ENCODE measurements around the gene RASA3. TPM values are rescaled to one million over a fixed set of nuclear protein-coding genes. Genes with fewer than 3 reads are reported as not detected.
"Not testable (repeated sequence)": the region's sequence is repeated elsewhere in the genome, so short reads cannot be mapped to it uniquely, and the experiment has no call there.

Gene RASA3
- total RNA-seq, 1 donor from 2014 or later: 29.9 TPM

GRCh38 chr13:114115191-114115671 is 17.2 kb downstream of the RASA3 start:
- DNase-seq (ENCODE audit: low spot score): peak; percentile 88
- Mint-ChIP-seq H3K4me3 (ENCODE audit: unreplicated experiment) (peak overlapping the region; percentile 35), H3K27ac (ENCODE audit: unreplicated experiment) (peak overlapping the region; percentile 90), H3K9me3 (ENCODE audit: low read depth) (no peaks in the 10 kb centered on the region), H3K36me3 (ENCODE audit: low read depth) (peaks cover 6% of the 10 kb centered on the region), H3K27me3 (ENCODE audit: low read depth) (no peaks in the 10 kb centered on the region), H3K4me1 (ENCODE audit: low read depth) (peaks cover 72% of the 10 kb centered on the region)
- TF ChIP-seq CTCF (IDR thresholded peaks at IDR 0.05): peak; percentile 50

DNA sequence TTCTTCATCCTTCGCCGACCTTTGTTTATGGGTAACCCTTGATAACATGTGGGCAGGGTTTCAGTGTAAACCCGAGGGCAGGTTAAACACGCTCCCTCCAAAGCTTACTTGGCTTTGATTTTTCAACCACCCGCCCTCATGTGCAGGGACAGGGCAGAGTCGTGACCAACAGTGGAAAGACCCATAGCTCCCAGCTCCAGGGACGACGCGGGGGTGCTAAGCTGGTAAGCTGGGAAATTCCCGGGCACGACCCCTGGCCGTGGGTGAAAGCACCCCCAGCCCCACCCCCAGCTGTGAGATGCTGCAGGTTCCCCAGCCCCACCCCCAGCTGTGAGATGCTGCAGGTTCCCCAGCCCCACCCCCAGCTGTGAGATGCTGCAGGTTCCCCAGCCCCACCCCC is 17.8 kb downstream of the RASA3 start:
- not testable (repeated sequence) for H3K9me3 Mint-ChIP-seq (ENCODE audit: low read depth); H3K27ac Mint-ChIP-seq (ENCODE audit: unreplicated experiment); H3K27me3 Mint-ChIP-seq (ENCODE audit: low read depth); H3K36me3 Mint-ChIP-seq (ENCODE audit: low read depth); H3K4me3 Mint-ChIP-seq (ENCODE audit: unreplicated experiment)
- peaks cover 78% of the 10 kb centered on the region for H3K4me1 Mint-ChIP-seq (ENCODE audit: low read depth)
- DNase-seq (ENCODE audit: low spot score): peak; percentile 34

DNA sequence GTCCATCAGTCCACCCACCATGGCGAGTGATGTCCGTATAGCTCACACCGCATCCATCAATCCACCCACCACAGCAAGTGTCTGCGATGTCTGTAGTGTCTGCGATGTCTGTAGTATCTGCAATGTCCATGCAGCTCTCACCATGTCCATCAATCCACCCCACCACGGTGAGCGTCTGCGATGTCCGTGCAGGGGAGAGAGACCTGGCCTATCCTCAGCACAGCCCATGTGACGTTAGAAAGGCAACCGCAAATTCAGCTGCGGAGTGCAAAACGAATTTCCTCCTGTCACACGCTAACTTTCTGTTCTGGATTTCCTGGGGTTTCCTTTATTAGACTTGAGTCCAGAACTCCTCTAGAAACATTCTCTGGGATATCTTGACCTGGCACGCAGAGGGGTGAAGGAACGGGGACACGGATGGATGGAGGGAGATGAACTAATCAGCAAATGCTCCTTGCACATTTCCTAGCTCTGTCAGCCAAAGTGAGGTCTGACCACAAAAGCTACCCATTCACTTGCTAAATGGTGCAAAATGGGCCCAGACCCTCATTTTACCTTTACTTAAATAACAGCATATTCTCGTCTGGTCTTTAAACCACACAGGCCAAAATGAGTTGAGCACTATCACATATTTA is 18.3 kb downstream of the RASA3 start:
- Mint-ChIP-seq H3K4me3 (ENCODE audit: unreplicated experiment) (no peak overlapping the region), H3K27me3 (ENCODE audit: low read depth) (no peaks in the 10 kb centered on the region), H3K9me3 (ENCODE audit: low read depth) (no peaks in the 10 kb centered on the region), H3K4me1 (ENCODE audit: low read depth) (peaks cover 80% of the 10 kb centered on the region), H3K36me3 (ENCODE audit: low read depth) (peaks cover 6% of the 10 kb centered on the region), H3K27ac (ENCODE audit: unreplicated experiment) (no peak overlapping the region)
- DNase-seq (ENCODE audit: low spot score): peak; percentile 36
- no peak for TF ChIP-seq CTCF (IDR thresholded peaks at IDR 0.05)

DNA sequence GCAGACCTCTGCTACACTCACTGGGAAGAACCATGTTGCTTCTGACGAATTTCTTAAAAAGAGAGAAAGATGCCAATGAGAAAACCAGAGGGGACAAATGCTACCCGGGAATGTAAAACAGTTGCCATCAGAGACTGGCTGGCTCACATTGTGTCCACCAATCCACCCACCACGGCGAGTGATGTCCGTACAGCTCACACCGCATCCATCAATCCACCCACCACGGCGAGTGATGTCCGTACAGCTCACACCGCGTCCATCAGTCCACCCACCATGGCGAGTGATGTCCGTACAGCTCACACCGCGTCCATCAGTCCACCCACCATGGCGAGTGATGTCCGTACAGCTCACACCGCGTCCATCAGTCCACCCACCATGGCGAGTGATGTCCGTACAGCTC is 19.0 kb downstream of the RASA3 start:
- H3K36me3 Mint-ChIP-seq (ENCODE audit: low read depth): not testable (repeated sequence)
- H3K4me1 Mint-ChIP-seq (ENCODE audit: low read depth): peaks cover 78% of the 10 kb centered on the region

GRCh38 chr13:114112826-114113322 is 19.5 kb downstream of the RASA3 start:
- Mint-ChIP-seq H3K36me3 (ENCODE audit: low read depth) (peaks cover 8% of the 10 kb centered on the region), H3K27me3 (ENCODE audit: low read depth) (no peaks in the 10 kb centered on the region), H3K4me3 (ENCODE audit: unreplicated experiment) (no peak overlapping the region), H3K9me3 (ENCODE audit: low read depth) (no peaks in the 10 kb centered on the region), H3K27ac (ENCODE audit: unreplicated experiment) (peak overlapping the region; percentile 87), H3K4me1 (ENCODE audit: low read depth) (peaks cover 78% of the 10 kb centered on the region)
- TF ChIP-seq CTCF (IDR thresholded peaks at IDR 0.05): peak; percentile 56
- peak; percentile 72 for DNase-seq (ENCODE audit: low spot score)

More for the DNA sequence above, 19.0 kb downstream of the RASA3 start:
- H3K27ac Mint-ChIP-seq (ENCODE audit: unreplicated experiment): peak overlapping the region; percentile 22
- not testable (repeated sequence) for H3K9me3 Mint-ChIP-seq (ENCODE audit: low read depth); H3K4me3 Mint-ChIP-seq (ENCODE audit: unreplicated experiment); H3K27me3 Mint-ChIP-seq (ENCODE audit: low read depth)
- peak; percentile 27 for DNase-seq (ENCODE audit: low spot score)

DNA sequence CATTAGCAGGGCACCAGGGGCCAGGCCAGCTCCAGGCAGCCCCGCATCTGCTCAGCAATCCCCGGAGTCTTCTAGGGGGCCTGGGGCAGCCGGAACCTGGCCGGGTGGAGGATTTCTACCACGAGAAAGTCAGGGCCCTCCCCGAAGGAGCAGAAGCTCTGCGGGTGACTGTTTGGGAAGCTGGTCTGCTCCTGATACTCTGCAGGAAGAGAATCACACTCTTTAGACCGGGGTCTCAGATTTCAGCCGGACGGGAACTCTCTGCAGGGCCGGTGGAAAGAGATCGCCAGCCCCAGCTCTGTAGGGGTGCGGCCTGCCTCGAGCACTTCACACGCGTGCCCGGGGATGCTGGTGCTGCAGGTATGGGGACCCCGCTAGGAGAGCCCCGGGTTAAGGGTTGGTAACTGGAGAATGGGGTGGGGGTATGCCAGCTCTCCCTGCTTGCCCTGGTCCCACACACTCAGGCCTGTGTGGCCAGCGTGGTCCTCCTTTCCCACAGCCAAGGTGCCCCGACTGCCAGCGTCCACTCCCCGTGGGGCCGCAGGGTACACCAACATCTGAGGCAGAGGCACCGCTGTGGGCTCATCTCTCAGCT is 20.1 kb downstream of the RASA3 start:
- H3K36me3 Mint-ChIP-seq (ENCODE audit: low read depth): peaks cover 8% of the 10 kb centered on the region
- TF ChIP-seq CTCF (IDR thresholded peaks at IDR 0.05): no peak
- no peaks in the 10 kb centered on the region for H3K27me3 Mint-ChIP-seq (ENCODE audit: low read depth)
- peak; percentile 83 for DNase-seq (ENCODE audit: low spot score)
- H3K9me3 Mint-ChIP-seq (ENCODE audit: low read depth): no peaks in the 10 kb centered on the region
- H3K4me3 Mint-ChIP-seq (ENCODE audit: unreplicated experiment): peak overlapping the region; percentile 12
- peak overlapping the region; percentile 87 for H3K27ac Mint-ChIP-seq (ENCODE audit: unreplicated experiment)
- peaks cover 78% of the 10 kb centered on the region for H3K4me1 Mint-ChIP-seq (ENCODE audit: low read depth)

Measured in chondrocyte (in vitro differentiated cells).